ENCODE measurements around the gene MYB.
"Not testable (repeated sequence)": the region's sequence is repeated elsewhere in the genome, so short reads cannot be mapped to it uniquely, and the experiment has no call there.

Gene MYB

DNA sequence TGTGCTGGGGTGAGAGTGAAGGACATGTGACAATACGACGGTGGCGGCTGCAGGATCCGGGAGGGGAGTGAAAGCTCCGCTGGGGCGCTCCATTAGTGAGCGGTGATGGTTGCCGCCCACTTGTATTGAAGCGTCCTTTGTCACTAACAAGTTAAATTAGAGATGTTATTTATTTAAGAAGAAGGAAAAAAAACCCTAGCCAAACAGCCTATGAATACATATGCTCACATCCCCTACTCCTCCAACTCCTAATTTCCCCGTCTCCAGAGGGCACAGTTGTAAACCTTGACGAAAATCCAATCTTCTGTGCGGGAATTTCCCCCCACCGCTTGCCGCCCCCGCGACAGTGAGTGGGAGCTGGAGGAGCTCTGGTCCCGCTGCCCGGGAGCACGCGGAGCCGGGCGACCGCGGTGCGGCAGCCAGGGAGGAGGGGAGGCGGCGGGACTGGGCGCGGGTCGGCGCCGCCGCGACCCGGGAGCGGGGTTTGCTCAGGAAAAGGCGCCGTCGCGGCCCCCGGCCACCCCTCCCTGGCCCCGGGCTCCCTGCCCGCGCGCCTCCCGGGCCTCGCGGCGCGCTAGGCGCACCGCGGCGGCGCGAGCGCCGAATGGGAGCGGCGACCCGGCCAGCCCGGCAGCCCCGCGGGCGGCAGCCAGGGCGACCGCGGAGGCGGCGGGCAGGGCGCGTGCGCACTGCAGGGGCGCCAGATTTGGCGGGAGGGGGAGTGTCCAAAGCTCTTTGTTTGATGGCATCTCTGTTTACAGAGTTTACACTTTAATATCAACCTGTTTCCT, at the start of gene MYB:
Gene MYB, plus strand, starts transcription at position 767 of the 791 bp plus-strand sequence. CDS start 206 bp downstream, outside the sequence.
- peak; percentile 74 for DNase-seq

DNA sequence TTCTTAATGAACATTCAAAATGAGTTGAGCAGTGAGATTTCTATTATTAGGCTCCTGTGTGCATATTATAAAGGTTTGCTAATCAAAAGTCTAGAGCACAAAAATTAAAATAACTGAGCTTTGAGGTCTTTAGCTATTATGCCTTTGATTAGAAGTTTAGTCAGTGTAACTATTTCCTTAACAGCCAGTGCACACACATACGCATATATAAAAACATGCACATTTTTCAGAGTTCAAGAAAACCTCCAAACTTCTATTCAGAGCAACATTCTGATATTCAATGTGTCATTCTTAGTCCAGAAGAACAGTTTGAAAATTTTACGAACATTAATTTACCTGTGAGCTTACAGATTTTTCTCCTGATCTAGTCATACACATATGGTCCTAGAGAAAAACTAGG, 48.3 kb upstream of the MYB start:
- DNase-seq = no peak

DNA sequence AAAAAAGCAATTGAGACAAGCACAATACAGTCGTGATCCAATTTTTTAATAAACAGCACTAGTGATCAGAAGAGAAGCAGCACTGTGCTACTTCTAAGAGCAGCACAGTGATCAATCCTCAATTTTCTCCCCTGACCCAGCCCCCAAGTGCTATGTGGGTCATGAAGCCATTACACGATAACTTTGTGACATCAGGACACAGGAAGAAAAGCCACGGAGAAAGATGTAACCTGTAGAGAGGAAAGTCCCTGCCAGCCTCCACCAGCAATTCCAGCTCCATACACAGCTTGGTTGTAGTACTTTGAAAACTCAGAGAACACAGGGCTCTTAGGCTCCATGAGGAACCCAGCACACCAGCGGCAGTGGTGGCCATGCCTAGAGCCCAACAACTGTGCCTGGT, 45.3 kb upstream of the MYB start:
- no peak for DNase-seq

DNA sequence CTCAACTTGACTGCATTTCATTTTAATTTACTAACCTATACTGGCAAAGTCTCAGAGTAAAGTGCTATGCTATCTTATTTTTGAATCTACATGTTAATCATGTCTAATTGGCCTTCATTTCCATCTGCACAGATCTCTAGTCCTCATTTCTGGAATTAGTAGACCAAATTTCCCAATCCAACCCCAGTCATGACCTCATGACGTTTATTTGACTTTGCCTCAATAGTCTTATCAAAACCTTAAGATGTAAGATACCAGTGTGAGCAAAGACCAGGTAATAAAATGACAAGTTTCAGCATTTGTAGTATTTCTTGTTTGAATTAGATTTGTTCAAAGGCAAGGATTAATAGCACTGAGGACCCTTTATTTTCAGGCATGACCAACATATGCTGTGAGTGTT, 43.3 kb upstream of the MYB start:
- no peak for DNase-seq

DNA sequence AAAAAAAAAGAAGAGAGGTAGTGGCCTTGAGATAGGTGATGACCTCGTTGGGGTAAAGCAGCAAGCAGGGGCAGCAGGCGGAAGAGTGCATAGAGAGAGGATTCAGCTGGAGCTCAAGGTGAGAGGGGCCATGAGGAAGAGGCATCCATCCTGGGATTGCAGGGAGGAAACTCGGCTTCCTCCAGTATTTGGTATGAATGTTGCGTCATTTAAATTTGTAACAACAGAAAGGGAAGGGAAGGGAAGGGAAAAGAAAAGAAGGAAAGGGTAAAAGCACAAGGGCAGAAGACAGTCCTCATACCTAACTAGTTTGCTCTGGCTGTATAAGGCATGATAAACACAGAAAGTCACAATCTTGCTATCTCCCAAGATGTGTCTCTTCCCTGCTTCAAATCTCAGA, 39.9 kb upstream of the MYB start:
- DNase-seq = no peak

DNA sequence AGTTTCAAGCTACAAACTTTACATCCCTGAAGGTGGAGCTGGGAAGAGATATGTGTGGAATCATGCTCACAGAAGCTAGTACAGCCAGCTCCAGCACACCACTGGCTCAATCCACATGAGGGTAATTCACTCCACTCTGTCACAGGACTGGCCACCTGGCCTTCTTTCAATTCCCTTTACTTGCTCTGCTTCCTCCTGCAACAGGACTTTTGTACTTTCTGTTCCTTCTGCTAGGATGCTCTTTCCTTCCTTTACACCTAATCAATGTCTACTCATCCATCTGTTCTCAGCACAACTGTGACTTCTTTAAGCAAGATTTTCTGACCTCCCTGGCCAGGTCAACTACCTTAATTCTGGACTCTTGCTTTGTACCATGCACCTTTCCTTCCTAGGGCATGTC, 39.4 kb upstream of the MYB start:
- DNase-seq = no peak

DNA sequence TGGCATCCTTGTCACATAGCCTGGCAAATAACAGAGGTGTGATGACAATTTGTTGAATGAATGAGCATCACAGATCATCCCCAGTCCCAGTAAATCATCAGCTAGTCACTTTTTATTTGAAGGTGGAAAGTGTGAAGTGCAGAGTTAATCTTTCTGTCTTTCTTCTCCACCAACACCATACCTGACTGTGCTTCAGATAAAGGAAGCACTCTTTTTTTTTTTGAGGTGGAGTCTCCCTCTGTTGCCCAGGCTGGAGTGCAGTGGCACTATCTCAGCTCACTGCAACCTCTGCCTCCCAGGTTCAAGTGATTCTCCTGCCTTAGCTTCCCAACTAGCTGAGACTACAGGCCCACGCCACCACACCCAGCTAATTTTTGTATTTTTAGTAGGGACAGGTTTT, 38.9 kb upstream of the MYB start:
- DNase-seq = not testable (repeated sequence)

DNA sequence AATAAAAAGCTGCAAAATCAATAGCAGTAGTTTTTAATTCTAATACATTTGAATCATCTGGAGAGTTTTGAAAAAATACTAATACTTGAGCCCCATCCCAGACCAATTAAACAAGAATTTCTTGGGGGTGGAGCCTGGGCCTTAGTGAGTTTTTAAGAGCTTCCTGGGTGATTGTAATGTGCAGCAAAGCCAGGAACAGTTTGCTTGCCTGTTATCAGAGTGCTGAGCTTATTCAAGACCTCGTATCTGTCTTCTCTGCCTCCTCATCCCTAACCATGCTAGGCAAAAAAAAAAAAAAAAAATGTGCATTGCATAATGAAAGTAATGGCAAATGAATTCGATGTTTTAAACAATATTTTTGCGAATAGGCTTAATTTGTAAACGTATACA, 36.4 kb upstream of the MYB start:
- DNase-seq = no peak

DNA sequence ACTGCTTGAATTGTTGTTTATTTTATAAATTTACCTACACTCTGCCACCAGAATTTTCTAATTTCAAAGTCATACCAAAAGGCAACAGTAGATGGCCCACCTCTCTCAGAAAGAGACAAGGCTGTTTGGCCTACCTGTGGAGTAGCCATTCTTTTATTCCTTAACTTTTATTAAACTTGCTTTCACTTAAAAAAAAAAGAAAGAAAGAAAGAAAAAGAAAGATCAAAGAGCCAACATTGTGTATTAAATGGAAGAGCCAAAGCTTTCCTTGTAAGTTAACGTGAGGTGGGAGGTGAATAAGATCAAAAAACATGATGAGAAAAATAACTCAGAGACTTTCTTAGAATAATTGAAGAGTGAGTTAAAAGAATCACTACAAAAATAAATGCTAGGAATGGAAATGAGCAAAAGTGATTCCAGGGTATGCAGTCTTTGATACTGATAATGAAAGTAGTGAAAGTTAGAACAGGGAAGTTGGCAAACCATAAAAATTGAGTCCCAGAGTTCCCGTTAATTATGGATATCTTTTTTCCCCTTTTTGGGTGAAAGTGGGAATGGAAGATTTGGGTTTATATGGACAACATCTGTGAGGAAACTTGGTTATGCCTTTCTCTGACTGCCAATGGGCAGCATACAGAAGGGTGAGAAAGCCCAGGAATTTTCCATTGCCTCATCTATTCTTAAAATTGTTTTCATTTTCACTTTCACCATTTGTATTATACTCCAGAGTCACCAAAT, 35.9 kb upstream of the MYB start:
- no peak for DNase-seq

DNA sequence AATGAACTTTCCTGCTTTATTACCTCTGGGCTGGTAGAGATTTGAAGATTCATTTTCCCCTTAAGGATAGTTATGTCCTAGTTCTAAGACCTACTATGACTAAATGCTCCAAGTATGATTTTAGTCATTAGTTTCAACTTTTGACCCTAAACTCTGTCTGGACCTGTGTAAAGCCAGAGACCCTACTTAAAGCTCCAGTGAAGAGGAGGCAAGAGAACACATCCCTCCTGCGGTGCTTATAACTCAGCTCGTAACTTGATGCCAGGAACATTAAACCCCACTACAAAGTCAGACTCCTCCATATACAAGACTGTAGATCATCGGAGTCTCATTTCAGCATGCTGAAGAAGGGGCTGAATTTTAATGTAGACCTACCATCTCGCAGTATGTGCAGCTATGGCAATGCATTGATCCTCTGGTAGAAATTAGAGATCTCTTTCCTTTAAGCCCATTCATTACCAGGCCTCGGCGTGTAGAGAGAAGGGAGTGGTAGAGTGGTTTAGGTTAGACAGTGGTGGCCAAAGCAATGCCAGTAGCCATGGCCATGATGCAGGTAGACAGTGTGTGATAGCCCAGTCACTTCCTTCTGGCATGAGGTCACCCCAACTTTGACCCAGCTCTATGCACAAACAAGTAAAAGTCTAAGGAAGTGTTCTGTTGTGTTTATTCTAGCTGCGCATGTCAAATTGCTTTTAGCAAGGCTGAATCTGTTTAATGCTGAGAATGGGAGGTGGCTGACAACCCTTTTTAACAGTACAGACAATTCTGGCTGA, 34.8 kb upstream of the MYB start:
- DNase-seq = no peak

DNA sequence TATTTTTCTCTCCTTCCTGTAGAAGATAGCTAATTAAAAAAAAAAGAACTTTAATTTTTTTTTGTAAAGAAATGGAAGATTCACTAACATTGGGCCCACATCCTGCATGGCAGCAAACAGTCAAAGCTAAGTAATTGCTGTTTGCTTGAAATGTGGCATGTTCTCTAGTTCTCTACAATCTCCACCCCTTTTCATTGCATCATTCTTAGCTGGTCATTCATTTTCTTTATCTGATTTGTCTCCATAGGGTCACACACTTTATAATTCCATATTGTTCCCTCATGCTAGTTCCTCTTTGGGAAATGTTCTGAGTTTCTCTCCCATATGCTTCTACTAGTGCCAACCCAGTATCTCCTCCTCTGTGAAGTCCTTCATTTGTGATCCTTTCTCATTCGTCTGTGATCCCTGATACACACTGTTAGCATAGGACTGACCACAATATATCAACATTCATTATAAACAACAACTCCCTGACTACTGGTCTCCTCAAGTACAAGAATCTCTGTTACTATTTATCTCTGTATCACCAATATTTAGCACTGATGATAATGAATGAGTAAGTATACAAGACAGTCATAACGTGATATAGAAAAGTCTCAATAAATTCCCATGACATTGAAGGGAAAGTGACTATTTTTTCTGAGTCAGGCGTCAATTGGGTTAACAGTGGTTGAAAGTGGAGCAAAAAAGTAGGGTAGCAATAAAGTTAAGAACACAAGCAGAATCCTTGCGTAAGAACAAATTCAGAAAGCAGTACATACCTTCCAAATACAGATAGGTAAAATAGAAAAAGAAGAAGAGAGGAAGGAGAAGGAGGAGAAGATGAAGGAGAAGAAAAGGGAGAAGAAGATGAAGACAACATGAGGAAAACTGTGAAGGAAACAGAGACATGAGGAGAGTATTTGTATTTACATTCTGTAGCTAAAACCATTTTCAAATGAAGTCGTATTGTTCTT, 33.2 kb upstream of the MYB start:
- DNase-seq = no peak

DNA sequence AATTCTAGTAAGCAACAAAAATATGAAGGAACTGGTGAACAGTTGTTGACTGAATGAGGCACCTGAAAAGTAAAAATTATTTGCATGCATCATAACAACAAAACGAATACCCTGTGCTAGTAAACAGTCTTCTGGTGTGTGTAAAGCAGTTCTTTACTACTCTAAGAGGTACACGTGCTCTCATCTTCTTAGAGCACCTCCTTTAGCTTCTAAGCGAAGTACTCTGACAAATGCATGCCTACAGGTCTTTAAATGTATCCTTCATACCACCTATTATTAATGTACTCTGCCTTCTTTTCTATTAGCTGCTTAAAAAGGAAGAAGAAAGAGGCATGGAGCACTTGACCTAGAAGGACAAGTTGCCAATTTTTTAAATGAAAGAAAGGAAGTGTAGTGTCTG, 32.2 kb upstream of the MYB start:
- no peak for DNase-seq

DNA sequence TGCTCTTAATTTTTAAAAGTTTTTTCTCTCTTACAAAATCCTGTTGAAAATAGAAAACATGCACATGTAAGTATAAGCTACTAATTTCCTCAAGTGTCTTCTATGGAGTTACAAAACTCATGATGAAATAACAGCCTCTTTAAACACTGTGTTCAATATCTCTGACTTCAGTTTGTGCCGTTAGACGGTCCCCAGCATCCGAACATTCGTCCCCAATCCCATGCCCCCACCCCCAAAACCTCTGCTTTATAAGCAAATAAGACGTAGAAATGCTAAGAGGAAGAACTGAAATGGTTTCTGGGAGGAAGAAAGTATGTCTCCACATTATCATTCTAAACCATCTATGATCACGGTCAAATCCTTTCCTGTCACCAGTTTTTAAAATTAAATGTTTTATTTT, 31.7 kb upstream of the MYB start:
- no peak for DNase-seq

DNA sequence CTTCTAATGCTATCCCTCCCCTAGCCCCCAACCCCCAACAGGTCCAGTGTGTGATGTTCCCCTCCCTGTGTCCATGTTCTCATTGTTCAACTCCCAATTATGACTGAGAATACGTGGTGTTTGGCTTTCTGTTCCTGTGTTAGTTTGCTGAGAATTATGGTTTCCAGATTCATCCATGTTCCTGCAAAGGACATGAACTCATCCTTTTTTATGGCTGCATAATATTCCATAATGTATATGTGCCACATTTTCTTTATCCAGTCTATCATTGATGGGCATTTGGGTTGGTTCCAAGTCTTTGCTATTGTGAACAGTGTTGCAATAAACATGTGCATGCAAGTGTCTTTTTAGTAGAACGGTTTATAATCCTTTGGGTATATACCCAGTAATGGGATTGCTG, 30.6 kb upstream of the MYB start:
- not testable (repeated sequence) for DNase-seq

DNA sequence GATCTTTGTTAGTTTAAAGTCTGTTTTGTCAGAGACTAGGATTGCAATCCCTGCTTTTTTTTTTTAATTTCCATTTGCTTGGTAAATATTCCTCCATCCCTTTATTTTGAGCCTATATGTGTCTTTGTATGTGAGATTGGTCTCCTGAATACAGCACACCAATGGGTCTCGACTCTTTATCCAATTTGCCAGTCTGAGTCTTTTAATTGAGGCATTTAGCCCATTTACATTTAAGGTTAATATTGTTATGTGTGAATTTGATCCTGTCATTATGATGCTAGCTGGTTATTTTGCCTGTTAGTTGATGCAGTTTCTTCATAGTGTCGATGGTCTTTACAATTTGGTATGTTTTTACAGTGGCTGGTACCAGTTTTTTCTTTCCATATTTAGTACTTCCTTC, 27.0 kb upstream of the MYB start:
- DNase-seq = not testable (repeated sequence)

DNA sequence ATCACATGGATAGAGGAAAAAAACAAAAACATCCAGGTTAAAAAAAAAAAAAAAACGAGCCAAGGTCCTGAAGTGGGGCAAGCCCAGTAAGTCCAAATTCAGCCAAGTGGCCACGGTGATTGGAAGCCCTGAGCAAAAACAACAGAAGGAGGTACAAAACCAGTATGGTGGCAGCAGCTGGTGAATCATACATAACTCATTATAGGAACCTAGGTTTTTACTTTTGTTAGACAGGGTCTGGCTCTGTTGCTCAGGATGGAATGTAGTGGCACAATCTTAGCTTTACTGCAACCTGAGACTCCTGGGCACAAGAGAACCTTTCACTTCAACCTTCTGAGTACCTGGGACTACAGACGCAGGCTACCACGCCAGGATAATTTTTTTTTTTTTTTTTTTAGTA, 22.7 kb upstream of the MYB start:
- DNase-seq = no peak

DNA sequence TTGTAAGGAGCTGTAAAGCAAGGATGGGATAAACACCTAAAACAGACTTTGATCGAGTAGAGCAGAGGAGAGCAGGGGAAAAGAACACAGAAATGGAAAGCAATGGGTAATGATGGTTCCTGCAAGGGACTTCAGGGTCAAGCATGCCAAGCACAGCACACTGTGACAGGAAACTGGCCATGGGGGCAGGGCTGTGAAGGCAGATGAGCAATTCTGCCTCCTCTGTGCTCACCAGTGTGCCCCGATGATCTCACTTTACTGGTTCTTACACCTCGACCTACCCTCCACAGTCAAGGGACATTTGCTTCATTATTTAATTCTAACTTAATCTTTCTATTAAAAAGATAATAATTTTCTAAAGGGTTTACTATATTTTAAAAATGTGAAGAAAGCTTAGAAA, 21.6 kb upstream of the MYB start:
- no peak for DNase-seq

DNA sequence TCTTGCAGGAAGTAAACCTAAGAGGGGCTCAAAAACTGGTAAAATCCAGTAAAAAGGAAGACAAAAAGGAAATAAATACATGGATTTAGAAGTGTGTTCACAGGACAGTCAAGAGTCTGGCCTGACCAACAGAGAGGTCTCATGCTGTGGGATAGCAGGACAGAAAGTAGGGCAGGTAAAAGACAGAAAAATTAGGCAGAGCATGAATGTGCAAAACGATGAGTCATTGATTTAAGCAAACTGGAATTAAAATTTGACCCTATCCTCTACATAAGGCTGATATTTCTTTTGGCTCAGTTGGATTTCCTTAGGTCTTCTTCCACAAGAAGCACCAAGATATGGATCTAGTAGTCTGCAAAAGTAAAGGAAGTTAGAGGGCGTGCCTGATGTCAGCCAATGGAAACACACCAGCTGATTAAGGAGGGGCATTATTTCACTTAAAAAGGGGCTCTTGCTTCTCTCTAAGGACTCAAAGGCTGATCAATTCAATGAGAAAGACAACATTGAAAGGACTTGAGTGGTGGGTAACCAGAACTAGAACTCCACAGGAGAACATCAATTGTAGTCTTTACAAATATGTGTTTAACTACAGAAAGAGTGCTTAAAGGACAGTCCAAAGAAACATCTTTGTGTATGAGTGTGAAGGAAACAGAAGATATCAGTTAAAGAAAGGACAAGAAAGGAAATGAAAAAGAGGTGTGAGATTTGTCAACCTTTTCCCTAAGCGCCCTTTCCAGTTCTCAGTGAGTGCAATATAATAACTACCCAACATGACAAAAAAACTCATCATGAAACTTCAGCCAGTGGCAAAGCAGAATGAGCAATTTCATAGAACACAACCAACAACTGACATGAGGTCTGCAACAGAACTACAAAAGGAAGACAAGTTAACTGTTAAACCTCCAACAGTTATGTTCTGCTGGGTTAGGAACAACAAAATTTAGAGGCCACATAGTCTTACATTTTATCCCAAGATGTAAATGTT, 19.4 kb upstream of the MYB start:
- DNase-seq = no peak

DNA sequence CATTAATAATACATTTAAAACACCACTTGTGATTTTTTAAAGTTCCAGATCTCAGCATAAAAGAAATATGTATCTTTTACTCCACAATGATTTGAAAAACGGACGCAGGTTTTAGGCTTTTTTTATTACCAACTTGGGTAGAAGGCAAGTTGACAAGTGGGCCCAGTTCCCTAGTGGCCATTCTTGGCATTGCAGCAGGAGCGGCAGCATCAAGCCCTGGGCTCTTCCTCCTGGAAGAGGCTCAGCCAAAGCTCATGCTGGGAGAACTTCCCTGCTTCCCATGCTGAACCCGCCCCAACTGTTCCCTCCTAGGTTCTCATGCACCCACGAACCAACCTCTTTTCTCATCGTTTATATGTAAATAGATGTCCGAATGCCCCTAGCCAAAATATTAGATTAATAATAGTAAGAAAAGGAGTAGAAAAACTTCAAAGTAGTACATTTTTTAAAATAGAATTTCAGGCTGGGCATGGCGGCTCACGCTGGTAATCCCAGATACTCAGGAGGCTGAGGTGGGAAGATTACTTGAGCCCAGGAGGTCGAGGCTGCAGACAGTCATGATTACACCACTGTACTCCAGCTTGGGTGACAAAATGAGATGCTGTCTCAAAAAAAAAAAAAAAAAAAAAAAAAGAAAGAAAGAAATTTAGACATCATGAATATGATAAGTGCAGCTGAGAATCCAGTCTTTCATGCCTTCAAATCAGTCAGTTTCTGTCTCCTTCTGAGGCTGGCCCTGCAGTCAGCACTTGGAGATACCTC, 18.2 kb upstream of the MYB start:
- DNase-seq = no peak

DNA sequence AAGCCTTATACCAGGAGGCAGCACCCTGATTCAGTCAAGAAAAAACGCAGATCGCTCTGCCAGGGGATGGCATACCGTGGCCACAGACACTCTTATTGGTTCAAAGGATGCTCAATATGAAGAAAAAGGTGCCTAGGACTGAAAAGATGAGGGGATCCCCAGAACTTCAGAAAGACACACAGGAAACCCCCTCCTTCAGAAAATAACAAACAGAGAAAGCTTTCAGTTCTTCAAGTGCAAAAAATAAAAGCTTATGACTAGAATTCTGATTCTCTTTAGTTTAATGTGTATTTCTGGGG, 17.7 kb upstream of the MYB start:
- DNase-seq = no peak

DNA sequence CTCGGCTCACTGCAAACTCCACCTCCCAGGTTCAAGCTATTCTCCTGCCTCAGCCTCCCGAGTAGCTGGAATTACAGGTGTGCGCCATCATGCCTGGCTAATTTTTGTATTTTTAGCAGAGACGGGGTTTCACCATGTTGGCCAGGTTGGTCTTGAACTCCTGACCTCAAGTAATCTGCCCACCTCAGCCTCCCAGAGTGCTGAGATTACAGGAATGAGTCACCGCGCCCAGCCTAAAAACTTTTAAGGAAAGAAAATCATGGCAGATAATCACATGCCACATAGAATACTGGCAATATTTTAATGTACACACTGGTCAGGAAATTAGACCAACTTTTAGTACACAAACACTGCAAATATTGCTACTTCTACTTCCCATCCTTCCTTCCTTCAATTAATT, 16.7 kb upstream of the MYB start:
- DNase-seq = not testable (repeated sequence)
